ENCODE data around the gene RSRC1.

DNA sequence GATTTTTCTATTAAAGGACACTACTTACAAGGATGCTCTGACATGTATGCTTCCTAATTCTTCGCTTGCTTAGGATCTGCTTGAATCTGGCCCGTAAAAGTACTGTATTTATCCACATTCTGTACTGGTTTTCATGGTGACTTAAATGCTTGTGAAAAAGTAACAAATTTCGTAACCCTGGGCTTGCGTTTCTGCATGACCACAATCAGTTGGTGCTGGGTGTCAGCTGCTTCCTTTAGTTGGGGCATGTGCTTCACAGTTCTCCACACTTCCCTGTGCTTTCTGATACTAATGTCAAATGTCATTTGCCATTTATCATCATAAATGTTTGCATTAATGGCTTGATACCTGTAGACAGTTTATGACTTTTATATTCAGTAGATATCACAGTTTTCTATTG, 242.7 kb downstream of the RSRC1 start:
- TF ChIP-seq, protein P1, sequence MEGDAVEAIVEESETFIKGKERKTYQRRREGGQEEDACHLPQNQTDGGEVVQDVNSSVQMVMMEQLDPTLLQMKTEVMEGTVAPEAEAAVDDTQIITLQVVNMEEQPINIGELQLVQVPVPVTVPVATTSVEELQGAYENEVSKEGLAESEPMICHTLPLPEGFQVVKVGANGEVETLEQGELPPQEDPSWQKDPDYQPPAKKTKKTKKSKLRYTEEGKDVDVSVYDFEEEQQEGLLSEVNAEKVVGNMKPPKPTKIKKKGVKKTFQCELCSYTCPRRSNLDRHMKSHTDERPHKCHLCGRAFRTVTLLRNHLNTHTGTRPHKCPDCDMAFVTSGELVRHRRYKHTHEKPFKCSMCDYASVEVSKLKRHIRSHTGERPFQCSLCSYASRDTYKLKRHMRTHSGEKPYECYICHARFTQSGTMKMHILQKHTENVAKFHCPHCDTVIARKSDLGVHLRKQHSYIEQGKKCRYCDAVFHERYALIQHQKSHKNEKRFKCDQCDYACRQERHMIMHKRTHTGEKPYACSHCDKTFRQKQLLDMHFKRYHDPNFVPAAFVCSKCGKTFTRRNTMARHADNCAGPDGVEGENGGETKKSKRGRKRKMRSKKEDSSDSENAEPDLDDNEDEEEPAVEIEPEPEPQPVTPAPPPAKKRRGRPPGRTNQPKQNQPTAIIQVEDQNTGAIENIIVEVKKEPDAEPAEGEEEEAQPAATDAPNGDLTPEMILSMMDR (IDR thresholded peaks at IDR 0.05) = no peak
- no peak for TF ChIP-seq POLR2AphosphoS5 (IDR thresholded peaks at IDR 0.05)
- TF ChIP-seq EP300 (IDR thresholded peaks at IDR 0.05) = no peak
- no peak for TF ChIP-seq POLR2A (IDR thresholded peaks at IDR 0.05)

Measured in sigmoid colon (tissue), 4 donors.